Gastroesophageal sphincter (tissue), 4 donors: ENCODE data around the gene CEP78. TPM values are rescaled to one million over a fixed set of nuclear protein-coding genes. Genes with fewer than 3 reads are reported as not detected.
"Not testable (repeated sequence)": the region's sequence is repeated elsewhere in the genome, so short reads cannot be mapped to it uniquely, and the experiment has no call there.

ENCODE experiments used
- ATAC-seq: fragments of 150-250 bp; one replicate; pipeline ENCODE4 v1.9.1; 2016; ENCODE audit warnings: mild to moderate bottlenecking, moderate library complexity
- H3K27ac ChIP-seq, 4 donors: fragments of 200-600 bp; sonication (generic) in 3 of 4; 1 replicate in 3 of 4; 2 replicates in 1 of 4; pipeline ENCODE4 v1.5.1; 2016 to 2019
- H3K27me3 ChIP-seq: fragments of 200-600 bp; sonication (generic); one replicate; pipeline ENCODE4 v1.5.1; 2019
- H3K36me3 ChIP-seq, 2 donors: fragments of 200-600 bp; sonication (generic); one replicate each; pipeline ENCODE4 v1.5.1; 2019; ENCODE audit warnings: control low read depth in 1 of 2
- H3K4me1 ChIP-seq, 3 donors: fragments of 200-600 bp; sonication (generic); 1 replicate in 2 of 3; 2 replicates in 1 of 3; pipeline ENCODE4 v1.5.1; 2016 to 2019; ENCODE audit warnings: control low read depth in 2 of 3
- H3K4me3 ChIP-seq, 2 donors: fragments of 200-600 bp; sonication (generic); one replicate each; pipeline ENCODE4 v1.5.1; 2019; ENCODE audit warnings: mild to moderate bottlenecking in 1 of 2, moderate library complexity in 1 of 2
- H3K9me3 ChIP-seq, 3 donors: fragments of 200-600 bp; sonication (generic); one replicate each; pipeline ENCODE4 v1.5.1; 2017 to 2019; ENCODE audit warnings: control low read depth in 2 of 3
- CTCF ChIP-seq, 4 experiments: fragments of 200-600 bp in 2 of 4; fragments of 450-650 bp in 2 of 4; sonication (generic) in 1 of 4; IDR thresholded peaks; one replicate each; pipeline ENCODE4 v1.5.1; 2017 to 2019; ENCODE audit warnings: antibody characterized with exemption in 4 of 4, mild to moderate bottlenecking in 2 of 4, moderate library complexity in 2 of 4
- EP300 ChIP-seq: sonication (generic); formaldehyde crosslinking; IDR thresholded peaks from one replicate; pipeline ENCODE4 v1.6.1; 2017; ENCODE audit warnings: antibody characterized with exemption, mild to moderate bottlenecking
- POLR2A ChIP-seq, 2 donors: fragments of 450-650 bp; IDR thresholded peaks; one replicate each; pipeline ENCODE4 v1.6.1; 2017; ENCODE audit warnings: antibody characterized with exemption in 2 of 2, mild to moderate bottlenecking in 2 of 2, moderate library complexity in 1 of 2
- POLR2AphosphoS5 ChIP-seq: sonication (generic); formaldehyde crosslinking; IDR thresholded peaks from one replicate; pipeline ENCODE4 v1.6.1; 2017; ENCODE audit warnings: antibody characterized with exemption
- WGBS, 2 donors: methylation state at CpG; one replicate each; pipeline ENCODE4 v1.1.5; 2018; ENCODE audit warnings: low coverage in 1 of 2; 5-methylcytosine and 5-hydroxymethylcytosine counted together
- total RNA-seq, 4 donors: library from RNA; depleted of rRNA; stranded (reverse); fragments of >200 nt; gene quantifications; one replicate each; pipeline ENCODE4 v1.1.0, GENCODE V29; 2016

CEP78 gene
- total RNA-seq, 4 donors from 2014 or later, result 7.4 to 11.1 (median 9.3) TPM

GRCh38 chr9:78278801-78279200, 42.9 kb downstream of the CEP78 start:
- no peak for ATAC-seq
- Histone ChIP-seq H3K9me3 (no peaks in the 10 kb centered on the region), H3K4me3 (no peak overlapping the region), H3K4me1 (peaks cover 3 to 36% (median 6%) of the 10 kb centered on the region in 3 donors), H3K36me3 (no peaks in the 10 kb centered on the region), H3K27me3 (no peaks in the 10 kb centered on the region), H3K27ac (peak overlapping the region in 1 of 4 donors; percentile 19)
- 100% methylated on average over 1 of the region's 1 CpG; no CpG with 5 or more reads in 1 of the 2 donors for WGBS, 2 donors
- TF ChIP-seq POLR2AphosphoS5, result no peak
- TF ChIP-seq CTCF (IDR thresholded peaks at IDR 0.05), result no peak
- TF ChIP-seq POLR2A (IDR thresholded peaks at IDR 0.05), result no peak
- no peak for TF ChIP-seq EP300

- TF ChIP-seq EP300 (no peak), CTCF (IDR thresholded peaks at IDR 0.05) (no peak), POLR2AphosphoS5 (peak; percentile 75)
- peak overlapping the region in 2 of 4 donors; percentile 25 to 33 for H3K27ac ChIP-seq
- 8 to 26% methylated on average over 3 of the region's 3 CpGs for WGBS, 2 donors
Measured at GRCh38 chr9:78280982-78281668, 45.2 kb downstream of the CEP78 start.

GRCh38 chr9:78284181-78284580, 48.3 kb downstream of the CEP78 start:
- not testable (repeated sequence) for H3K9me3 ChIP-seq, ATAC-seq, H3K27me3 ChIP-seq, H3K4me3 ChIP-seq, H3K27ac ChIP-seq, H3K36me3 ChIP-seq
- 84 to 88% methylated on average over 1 to 4 of the region's 4 CpGs for WGBS, 2 donors
- H3K4me1 ChIP-seq, result peaks cover 0 to 21% (median 6%) of the 10 kb centered on the region in 3 donors

More at GRCh38 chr9:78280982-78281668, 45.2 kb downstream of the CEP78 start:
- Histone ChIP-seq H3K9me3 (no peaks in the 10 kb centered on the region), H3K4me1 (peaks cover 3 to 36% (median 6%) of the 10 kb centered on the region in 3 donors), H3K4me3 (no peak overlapping the region), H3K27me3 (no peaks in the 10 kb centered on the region), H3K36me3 (no peaks in the 10 kb centered on the region)
- peak; percentile 62 for ATAC-seq

- peaks cover 3% of the 10 kb centered on the region for H3K27me3 ChIP-seq
- TF ChIP-seq POLR2A (IDR thresholded peaks at IDR 0.05) (no peak), EP300 (no peak), POLR2AphosphoS5 (no peak), CTCF (IDR thresholded peaks at IDR 0.05) (no peak)
- no peak overlapping the region for H3K4me3 ChIP-seq
- H3K36me3 ChIP-seq, result no peaks in the 10 kb centered on the region
- ATAC-seq, result no peak
- no peaks in the 10 kb centered on the region for H3K9me3 ChIP-seq
- peaks cover 0 to 9% (median 3%) of the 10 kb centered on the region in 3 donors for H3K4me1 ChIP-seq
- H3K27ac ChIP-seq, result no peak overlapping the region
Measured at GRCh38 chr9:78286125-78286524, 50.2 kb downstream of the CEP78 start.

DNA sequence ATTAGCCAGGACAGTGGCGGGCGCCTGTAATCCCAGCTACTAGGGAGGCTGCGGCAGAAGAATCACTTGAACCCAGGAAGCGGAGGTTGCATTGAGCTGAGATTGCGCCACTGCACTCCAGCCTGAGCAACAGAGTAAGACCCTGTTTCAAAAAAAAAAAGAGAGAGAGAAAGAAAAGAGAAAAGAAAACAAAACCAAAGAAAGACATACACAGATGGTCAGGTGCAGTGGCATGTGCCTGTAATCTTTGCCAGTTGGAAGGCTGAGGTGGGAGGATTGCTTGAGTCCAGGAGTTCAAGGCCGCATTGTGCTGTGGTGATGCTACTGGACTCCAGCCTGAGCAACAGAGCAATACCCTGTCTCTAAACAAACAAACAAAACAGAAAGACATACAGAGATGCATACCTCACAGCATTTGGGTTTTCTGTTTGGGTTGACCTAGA, 51.1 kb downstream of the CEP78 start:
- no peak for TF ChIP-seq EP300
- no peak for TF ChIP-seq POLR2A (IDR thresholded peaks at IDR 0.05)
- TF ChIP-seq POLR2AphosphoS5, result no peak
- ATAC-seq, result no peak

GRCh38 chr9:78288214-78288892, 52.5 kb downstream of the CEP78 start:
- 85 to 86% methylated on average over 4 to 8 of the region's 8 CpGs for WGBS, 2 donors
- Histone ChIP-seq H3K9me3 (no peaks in the 10 kb centered on the region), H3K27me3 (peaks cover 3% of the 10 kb centered on the region), H3K27ac (no peak overlapping the region), H3K4me3 (no peak overlapping the region), H3K4me1 (no peaks in the 10 kb centered on the region), H3K36me3 (no peaks in the 10 kb centered on the region)
- no peak for ATAC-seq
- TF ChIP-seq POLR2A (IDR thresholded peaks at IDR 0.05), result no peak
- no peak for TF ChIP-seq POLR2AphosphoS5
- no peak for TF ChIP-seq CTCF (IDR thresholded peaks at IDR 0.05)
- no peak for TF ChIP-seq EP300

More for the DNA sequence above, 51.1 kb downstream of the CEP78 start:
- Histone ChIP-seq H3K4me1 (peaks cover 0 to under 1% (median 0%) of the 10 kb centered on the region in 3 donors), H3K27me3 (peaks cover 3% of the 10 kb centered on the region), H3K27ac (no peak overlapping the region), H3K4me3 (no peak overlapping the region), H3K36me3 (no peaks in the 10 kb centered on the region), H3K9me3 (no peaks in the 10 kb centered on the region)
- WGBS, 2 donors, result 86 to 90% methylated on average over 2 to 4 of the region's 6 CpGs
